HG03280 (cell line): Measurements from ENCODE around the gene ALKAL2.

Experiments used
- ATAC-seq: cut with Tn5 transposase; IDR thresholded peaks from one replicate; pipeline ENCODE4 v1.9.1; 2021; ENCODE audit warnings: mild to moderate bottlenecking, moderate library complexity; ENCODE audit not compliant: unreplicated experiment

The ALKAL2 gene

DNA sequence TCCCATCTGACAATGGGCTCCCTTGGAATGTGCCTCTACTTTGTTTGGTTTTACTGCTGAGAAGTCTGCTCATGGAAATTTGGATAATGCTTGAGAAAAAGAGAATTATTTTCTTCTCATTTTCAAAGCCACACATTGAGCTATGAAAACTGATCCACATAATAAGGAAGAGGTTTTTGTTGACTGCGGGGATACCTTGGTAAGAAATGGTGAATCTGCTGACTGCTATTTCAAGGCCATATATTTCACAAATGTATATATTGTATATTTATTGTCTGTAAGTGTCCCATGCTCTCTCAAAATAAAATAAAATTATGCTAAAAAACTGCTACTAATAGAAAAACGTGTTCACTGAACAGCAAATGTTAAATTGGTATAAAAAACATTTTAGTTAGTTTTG lies 39.2 kb downstream of the ALKAL2 start:
- ATAC-seq = no peak

DNA sequence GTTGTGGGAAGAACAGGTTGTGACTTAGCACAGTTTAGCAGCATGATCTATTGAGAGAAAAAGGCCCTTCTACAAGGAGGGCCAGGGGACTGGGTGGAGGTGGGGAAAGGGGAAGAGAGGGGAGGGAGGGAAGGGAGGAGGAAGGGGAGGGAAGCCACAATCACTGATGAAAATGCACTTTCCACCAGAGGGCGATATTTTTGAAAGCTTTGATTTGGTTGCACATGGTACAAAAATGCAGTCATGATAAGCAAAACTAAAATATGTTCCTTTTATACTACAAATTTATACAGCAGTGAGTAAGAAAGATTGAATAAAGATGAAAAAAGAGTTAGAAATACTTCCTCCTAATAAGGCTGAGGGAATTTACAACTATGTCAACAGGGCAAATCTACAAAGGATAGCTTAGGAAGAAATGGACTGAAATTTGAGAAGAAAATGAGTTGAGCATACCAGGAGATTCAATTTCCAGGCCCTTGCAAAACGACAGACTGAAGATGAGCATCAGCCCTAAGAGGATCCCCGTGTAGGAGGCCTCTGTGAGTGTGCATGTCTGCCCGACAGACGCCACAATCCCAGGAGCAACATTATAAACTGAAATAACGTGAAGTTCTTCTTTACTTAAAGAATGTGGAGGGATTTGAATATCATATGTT lies 41.3 kb downstream of the ALKAL2 start:
- ATAC-seq = no peak

DNA sequence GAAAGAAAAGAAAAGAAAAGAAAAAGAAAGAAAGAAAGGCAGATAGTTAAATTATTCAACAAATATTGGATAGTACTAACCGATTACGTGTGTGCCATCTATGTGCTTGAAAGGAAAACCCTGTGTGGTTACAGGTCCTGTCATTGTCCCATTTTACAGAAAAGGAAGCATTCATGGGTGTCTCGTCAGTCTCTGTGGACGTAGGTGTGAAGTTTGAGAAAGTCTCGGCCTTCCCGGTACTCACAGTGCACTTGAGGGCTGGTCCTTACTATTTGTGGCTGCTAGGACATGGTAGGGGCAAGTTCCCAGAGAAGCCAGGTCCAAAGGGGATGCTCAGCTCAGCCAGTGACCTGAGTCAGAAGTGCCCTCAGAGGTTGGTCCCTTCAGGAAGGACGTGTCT lies 43.3 kb downstream of the ALKAL2 start:
- ATAC-seq = no peak

DNA sequence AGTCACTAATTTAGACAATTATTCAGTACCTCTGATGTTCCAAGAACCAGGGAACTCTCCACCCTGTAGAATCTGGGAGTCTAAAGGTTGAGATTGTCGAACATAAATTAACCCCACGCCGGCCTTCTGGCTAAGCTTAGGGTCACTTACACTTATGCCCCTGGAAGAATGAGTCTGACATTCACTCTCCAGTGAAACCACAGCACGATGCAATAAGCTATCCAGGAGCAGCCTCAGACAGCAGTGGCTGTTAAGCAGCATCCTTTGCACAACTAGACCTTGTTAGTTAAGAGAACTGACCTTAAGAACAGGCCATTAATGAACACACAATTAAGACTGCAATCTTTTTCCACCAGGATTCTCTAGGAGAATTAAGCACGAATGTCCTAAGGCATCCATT lies 49.0 kb downstream of the ALKAL2 start:
- ATAC-seq = no peak

DNA sequence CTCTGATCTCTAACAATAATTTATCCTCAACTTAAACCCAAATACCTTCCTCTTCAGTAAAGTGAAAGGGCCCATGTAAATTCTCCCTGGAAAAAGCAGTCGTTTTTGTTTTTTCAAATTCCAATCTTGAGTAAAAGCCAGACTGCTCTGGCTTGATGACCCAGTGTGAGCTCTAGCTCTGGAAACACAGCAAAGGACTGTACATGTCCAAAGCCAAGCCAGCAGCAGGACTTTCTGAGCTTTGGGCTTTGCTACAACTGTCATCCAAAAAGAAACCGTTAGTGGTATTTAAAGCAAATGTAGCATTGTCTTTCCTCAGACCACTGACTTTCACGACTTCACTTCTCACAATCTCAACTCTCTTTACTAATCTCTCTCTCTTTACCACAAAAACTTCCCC lies 49.5 kb downstream of the ALKAL2 start:
- ATAC-seq = no peak

DNA sequence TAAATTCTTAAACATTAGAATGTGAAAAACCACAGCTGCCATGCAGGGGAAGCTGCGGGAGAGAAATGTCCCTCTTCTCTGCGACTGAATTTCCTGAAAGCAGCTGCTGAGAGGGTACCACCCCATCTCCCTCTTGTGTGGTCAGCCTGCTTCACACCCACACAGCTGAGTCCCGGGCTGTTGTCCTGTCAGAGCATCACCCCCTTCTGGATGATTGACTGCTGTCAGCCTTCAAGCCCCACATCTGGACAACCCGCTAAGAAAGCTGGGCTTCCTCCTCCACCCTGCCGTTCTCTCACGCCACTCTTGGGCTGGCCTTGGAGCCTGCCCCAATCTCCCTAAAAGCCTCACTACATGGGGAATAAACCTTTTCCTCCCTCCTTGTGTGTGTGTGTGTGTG lies 50.0 kb downstream of the ALKAL2 start:
- no peak for ATAC-seq

DNA sequence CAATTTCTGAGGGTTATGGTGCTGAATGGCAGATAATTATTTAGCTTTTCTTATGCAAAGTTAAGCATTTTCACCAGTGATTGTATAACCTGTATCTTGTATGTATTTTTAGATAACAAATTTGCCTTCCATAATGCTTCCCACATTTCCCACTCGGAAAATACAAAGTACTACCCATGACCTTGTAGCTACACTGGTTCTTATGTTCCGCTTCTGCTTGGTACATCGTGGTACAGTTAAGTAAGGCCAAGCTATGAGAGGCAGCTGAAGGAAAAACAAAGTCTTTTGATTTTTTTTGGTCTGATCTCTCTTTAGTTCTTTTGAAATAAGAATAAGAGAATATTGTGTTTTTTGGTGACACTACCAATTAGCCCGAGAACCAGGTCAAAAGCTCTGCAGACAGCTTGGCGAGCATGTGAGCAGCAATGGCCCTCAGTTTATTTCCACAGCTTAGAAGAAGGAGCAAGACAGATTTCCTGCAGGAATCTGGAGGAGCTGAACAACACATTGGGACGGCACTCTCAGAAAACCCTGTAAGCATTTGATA lies 50.8 kb downstream of the ALKAL2 start:
- ATAC-seq = no peak

DNA sequence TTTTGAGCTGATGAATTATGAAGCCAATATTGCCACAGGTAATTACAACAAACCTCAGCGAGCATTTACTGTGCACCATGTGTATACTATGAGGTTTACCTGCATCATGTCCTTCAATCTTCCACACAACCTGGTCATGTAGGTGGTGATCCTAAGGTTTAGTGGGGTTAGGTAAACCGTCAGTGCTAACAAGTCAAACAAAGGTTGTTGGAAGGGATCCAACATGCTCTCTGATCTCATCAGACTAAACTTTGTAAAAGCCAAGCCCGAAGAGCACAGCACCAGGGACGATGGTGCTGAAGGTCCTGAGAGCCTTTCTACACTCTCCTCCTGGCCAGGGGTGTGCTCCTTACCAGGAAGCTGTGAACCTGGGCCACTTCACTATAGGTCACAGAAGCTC lies 53.5 kb downstream of the ALKAL2 start:
- ATAC-seq = no peak

DNA sequence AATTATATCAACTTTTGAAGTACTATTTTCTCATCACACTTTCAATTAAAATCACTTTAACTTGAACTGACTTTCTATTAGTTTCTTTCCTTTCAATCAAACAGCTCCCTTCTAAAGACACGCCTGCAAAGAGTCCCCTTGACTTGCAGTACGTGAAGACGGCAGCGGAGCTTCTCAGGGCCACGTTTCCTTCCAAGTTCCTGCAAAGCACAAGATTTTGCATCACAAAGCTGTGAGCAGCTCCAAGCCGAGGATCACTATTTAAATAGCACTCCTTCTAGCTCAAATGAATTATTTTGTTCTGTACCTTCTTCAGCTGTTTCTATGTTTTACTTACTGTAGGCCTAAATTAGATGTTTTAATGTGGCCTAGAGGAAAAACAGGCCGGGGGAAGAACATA lies 54.9 kb downstream of the ALKAL2 start:
- ATAC-seq = no peak

DNA sequence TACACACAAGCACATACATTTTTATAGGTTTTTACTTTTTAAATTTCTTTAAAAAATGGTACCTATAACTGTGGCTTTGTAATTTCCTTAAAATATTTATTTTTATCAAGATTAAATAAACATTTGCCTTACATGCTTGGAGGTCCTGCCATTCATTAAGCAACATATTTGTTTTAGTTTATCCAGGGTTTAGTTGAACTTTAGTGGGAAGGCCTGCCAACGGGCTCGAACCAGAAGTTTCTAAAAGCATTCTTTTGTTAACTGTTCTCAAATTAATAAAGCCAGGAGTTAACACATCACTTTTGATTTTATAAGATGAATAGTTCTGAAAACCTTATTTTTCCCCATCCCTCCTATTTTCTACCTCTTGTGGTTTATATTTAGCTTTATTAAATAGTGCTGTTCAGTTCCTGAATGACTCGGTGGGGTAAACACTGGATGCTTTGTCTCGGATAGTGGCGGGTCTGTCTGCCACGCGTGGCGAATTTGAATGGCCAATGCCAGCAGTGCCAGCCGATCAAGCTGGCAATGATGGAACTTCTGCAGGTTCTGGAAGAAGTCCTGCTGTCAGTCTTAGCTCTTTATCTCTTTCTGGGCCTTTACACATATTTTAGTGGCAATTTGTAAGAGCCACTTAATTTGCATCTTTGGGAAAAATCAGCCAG lies 56.2 kb downstream of the ALKAL2 start:
- ATAC-seq = no peak
